A549 (cell line): Measurements from ENCODE around the gene LTB. TPM values are rescaled to one million over a fixed set of nuclear protein-coding genes. Genes with fewer than 3 reads are reported as not detected.
"Not testable (repeated sequence)": the region's sequence is repeated elsewhere in the genome, so short reads cannot be mapped to it uniquely, and the experiment has no call there.

Experiments
- ATAC-seq, 2 experiments: fragments of 200-7000 bp in 1 of 2; fragments of >200 bp in 1 of 2; cut with Nextera tagmentation in 1 of 2; cut with Tn5 transposase in 1 of 2; 3 replicates each; pipeline versions ENCODE4 v1.8.0 to v1.9.1; 2018 to 2020; ENCODE audit warnings: mild to moderate bottlenecking in 1 of 2, moderate library complexity in 1 of 2
- CTCF ChIA-PET: fragments of 300-600 bp; sonication (Branson Sonifier 250); formaldehyde crosslinking; extraction: SDS; loops from one replicate; lab custom pipeline; 2021; ENCODE audit warnings: antibody characterized with exemption, inconsistent platforms; lab: Yijun Ruan, JAX
- POLR2A ChIA-PET: fragments of 350-600 bp; formaldehyde crosslinking; extraction: SDS; loops from one replicate; lab custom pipeline; 2021; ENCODE audit warnings: antibody characterized with exemption, inconsistent platforms; lab: Yijun Ruan, JAX
- DNase-seq, 2 experiments: peaks; one replicate each; pipeline versions ENCODE4 v3.0.0 to v3.0.0-alpha.2; 2011 to 2016; ENCODE audit warnings: low read depth in 1 of 2, low spot score in 1 of 2
- FAIRE-seq: peaks from 2 replicates; lab custom pipeline; 2011; peaks lifted over from hg19 to GRCh38; lab: Jason Lieb, UNC
- H3K27ac ChIP-seq, 2 experiments: fragments of >200 bp; sonication (Bioruptor Twin); formaldehyde crosslinking; 3 replicates each; pipeline ENCODE4 v1.5.1; 2016 to 2017
- H3K4me1 ChIP-seq: fragments of >200 bp; sonication (Bioruptor Twin); formaldehyde crosslinking; 3 replicates; pipeline ENCODE4 v1.6.1; 2016
- H3K4me2 ChIP-seq: fragments of >200 bp; sonication (Bioruptor Twin); formaldehyde crosslinking; 3 replicates; pipeline ENCODE4 v1.6.1; 2016
- H3K4me3 ChIP-seq: fragments of >200 bp; sonication (Bioruptor Twin); formaldehyde crosslinking; 3 replicates; pipeline ENCODE4 v1.5.1; 2016
- H3K9me3 ChIP-seq: fragments of >200 bp; sonication (Bioruptor Twin); formaldehyde crosslinking; 3 replicates; pipeline ENCODE4 v1.6.1; 2016
- CHD2 ChIP-seq: fragments of 150-350 bp; IDR thresholded peaks from 2 replicates; pipeline ENCODE4 v1.6.1; 2014; ENCODE audit warnings: low read length; ENCODE audit not compliant: partially characterized antibody
- EHF ChIP-seq: fragments of 250-450 bp; sonication (Bioruptor Pico); IDR thresholded peaks from 2 replicates; pipeline ENCODE4 v1.5.0; 2020; ENCODE audit warnings: mild to moderate bottlenecking
- FOXS1 ChIP-seq: fragments of 250-450 bp; sonication (Bioruptor Pico); IDR thresholded peaks from 2 replicates; pipeline ENCODE4 v1.5.0; 2020; ENCODE audit warnings: mild to moderate bottlenecking, moderate library complexity
- HEYL ChIP-seq: fragments of 250-450 bp; sonication (Bioruptor Pico); IDR thresholded peaks from 2 replicates; pipeline ENCODE4 v1.8.0; 2021; ENCODE audit warnings: mild to moderate bottlenecking, moderate library complexity
- HOXA7 ChIP-seq: fragments of 250-450 bp; sonication (Bioruptor Pico); IDR thresholded peaks from 2 replicates; pipeline ENCODE4 v1.5.0; 2020; ENCODE audit warnings: mild to moderate bottlenecking, moderate library complexity
- KDM5A ChIP-seq: fragments of 200-600 bp; sonication (generic); IDR thresholded peaks from 2 replicates; pipeline ENCODE4 v1.6.1; 2016; ENCODE audit warnings: antibody characterized with exemption, mild to moderate bottlenecking
- MAFK ChIP-seq: fragments of 450-650 bp; IDR thresholded peaks from 2 replicates; pipeline ENCODE4 v1.6.1; 2014; ENCODE audit not compliant: partially characterized antibody
- NR3C1 ChIP-seq: fragments of >200 bp; sonication (Bioruptor Twin); formaldehyde crosslinking; IDR thresholded peaks from 3 replicates; pipeline ENCODE4 v1.6.1; 2017
- RAD21 ChIP-seq, 2 experiments: fragments of >200 bp in 1 of 2; sonication (Bioruptor Twin) in 1 of 2; formaldehyde crosslinking in 1 of 2; IDR thresholded peaks in 1 of 2; conservative IDR thresholded peaks in 1 of 2; 2 replicates in 1 of 2; 3 replicates in 1 of 2; pipeline ENCODE4 v1.6.1; 2012 to 2018; ENCODE audit warnings: inconsistent platforms in 1 of 2
- RFX5 ChIP-seq: fragments of 450-650 bp; IDR thresholded peaks from 2 replicates; pipeline ENCODE4 v1.7.1; 2014; ENCODE audit warnings: antibody characterized with exemption, mild to moderate bottlenecking, moderate library complexity
- SMC3 ChIP-seq: fragments of >200 bp; sonication (Bioruptor Twin); formaldehyde crosslinking; IDR thresholded peaks from 3 replicates; pipeline ENCODE4 v1.6.1; 2018; ENCODE audit warnings: inconsistent platforms
- ZSCAN20 ChIP-seq: fragments of 250-450 bp; sonication (Bioruptor Pico); IDR thresholded peaks from 2 replicates; pipeline ENCODE4 v1.8.0; 2022; ENCODE audit warnings: mild to moderate bottlenecking, moderate library complexity
- WGBS: methylation state at CpG from one replicate; pipeline ENCODE4 v1.1.6; 2017; ENCODE audit errors: missing lambda C conversion rate; 5-methylcytosine and 5-hydroxymethylcytosine counted together
- polyA plus RNA-seq, 4 experiments: library from polyadenylated mRNA; depleted of rRNA in 3 of 4; stranded (reverse); fragments of >200 nt; fragmentation: RNase III in 1 of 4; extraction: RNeasy Plus Mini Kit Qiagen cat#74134 plus additional on column Dnase treatment in 1 of 4; gene quantifications; 2 replicates in 3 of 4; 3 replicates in 1 of 4; pipeline ENCODE4 v1.2.3, GENCODE V29; 2011 to 2017
- TF ChIP-seq, protein P1 (sequence below): fragments of >200 bp; sonication (Bioruptor Twin); formaldehyde crosslinking; IDR thresholded peaks from 3 replicates; pipeline ENCODE4 v1.5.1; 2016
- TF ChIP-seq, protein P2 (sequence below): fragments of >200 bp; sonication (Bioruptor Twin); formaldehyde crosslinking; IDR thresholded peaks from 2 replicates; pipeline ENCODE4 v1.6.1; 2016
- TF ChIP-seq, protein P3 (sequence below): fragments of 150-350 bp; IDR thresholded peaks from 2 replicates; pipeline ENCODE4 v1.6.1; 2014; ENCODE audit warnings: low read depth, mild to moderate bottlenecking, low read length
- TF ChIP-seq, protein P4 (sequence below): fragments of 250-450 bp; sonication (Bioruptor Pico); IDR thresholded peaks from 2 replicates; pipeline ENCODE4 v1.5.0; 2021; ENCODE audit warnings: mild to moderate bottlenecking, moderate library complexity, borderline replicate concordance

The LTB gene
- polyA plus RNA-seq, 2 of the 4 experiments (the other 2 are of a cell fraction): 0.14 to 0.26 TPM

DNA sequence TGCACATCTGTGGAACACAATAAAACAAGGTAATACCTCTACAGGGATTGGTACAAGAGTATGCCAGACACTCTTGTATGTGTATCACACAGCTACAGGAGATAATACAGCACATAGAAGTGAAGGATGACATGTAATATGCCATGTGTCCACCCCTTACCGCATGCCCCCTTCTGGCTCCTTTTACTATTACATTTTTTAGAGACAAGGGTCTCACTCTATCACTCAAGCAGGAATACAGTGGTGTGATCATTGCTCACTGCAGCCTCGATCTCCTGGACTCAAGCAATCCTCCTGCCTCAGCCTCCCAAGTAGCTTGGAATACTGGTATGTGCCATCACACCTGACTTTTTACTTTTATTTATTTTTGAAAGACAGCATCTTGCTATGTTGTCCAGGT lies 14.8 kb upstream of the LTB start:
- 0% methylated on average over 2 of the region's 2 CpGs for WGBS
- Histone ChIP-seq H3K4me1 (no peaks in the 10 kb centered on the region), H3K4me3 (no peak overlapping the region), H3K4me2 (no peak overlapping the region), H3K9me3 (no peaks in the 10 kb centered on the region), H3K27ac (no peak overlapping the region)
- TF ChIP-seq, protein P1, sequence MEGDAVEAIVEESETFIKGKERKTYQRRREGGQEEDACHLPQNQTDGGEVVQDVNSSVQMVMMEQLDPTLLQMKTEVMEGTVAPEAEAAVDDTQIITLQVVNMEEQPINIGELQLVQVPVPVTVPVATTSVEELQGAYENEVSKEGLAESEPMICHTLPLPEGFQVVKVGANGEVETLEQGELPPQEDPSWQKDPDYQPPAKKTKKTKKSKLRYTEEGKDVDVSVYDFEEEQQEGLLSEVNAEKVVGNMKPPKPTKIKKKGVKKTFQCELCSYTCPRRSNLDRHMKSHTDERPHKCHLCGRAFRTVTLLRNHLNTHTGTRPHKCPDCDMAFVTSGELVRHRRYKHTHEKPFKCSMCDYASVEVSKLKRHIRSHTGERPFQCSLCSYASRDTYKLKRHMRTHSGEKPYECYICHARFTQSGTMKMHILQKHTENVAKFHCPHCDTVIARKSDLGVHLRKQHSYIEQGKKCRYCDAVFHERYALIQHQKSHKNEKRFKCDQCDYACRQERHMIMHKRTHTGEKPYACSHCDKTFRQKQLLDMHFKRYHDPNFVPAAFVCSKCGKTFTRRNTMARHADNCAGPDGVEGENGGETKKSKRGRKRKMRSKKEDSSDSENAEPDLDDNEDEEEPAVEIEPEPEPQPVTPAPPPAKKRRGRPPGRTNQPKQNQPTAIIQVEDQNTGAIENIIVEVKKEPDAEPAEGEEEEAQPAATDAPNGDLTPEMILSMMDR: peak; percentile 37; the same call in 2 of the 3 replicates
- TF ChIP-seq CHD2 (no peak), NR3C1 (no peak), EHF (CRISPR knock-in tag) (no peak), SMC3 (peak; percentile 45; the same call in 2 of the 3 replicates)
- ChIA-PET CTCF (interaction anchor here (0.6 to 14.3 kb wide), 14 partner anchors 10 to 519 kb away, joined by 3 to 338 read pairs (median 4); partner anchors contain the start of genes ATP6V1G2, DDX39B, LST1 and LTB), POLR2A (interaction anchor here (1.0 kb wide), 1 partner anchor 55 kb away, joined by 3 read pairs; the partner anchor contains the start of gene DDX39B)
- ATAC-seq (peak; percentile 77 to 85), FAIRE-seq (no peak), DNase-seq (peak; percentile 39 to 40)

DNA sequence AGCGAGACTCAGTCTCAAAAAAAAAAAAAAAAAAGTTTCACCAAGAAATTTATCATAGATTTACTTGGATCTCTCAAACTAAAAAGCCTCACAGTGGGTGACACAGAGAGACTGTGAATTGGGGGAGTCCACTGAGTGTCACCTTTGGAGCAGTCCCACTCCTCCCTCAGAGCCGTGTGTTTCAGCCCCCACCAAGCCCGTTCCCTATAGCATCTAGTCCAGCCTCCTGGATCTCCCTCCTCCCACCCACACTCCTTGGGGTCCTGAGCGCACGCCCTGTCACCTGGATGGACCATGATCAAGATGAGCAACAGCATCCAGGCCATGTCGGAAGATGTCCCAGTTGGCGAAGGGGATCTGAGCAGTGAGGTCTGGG lies 10.2 kb upstream of the LTB start:
- CTCF ChIA-PET: interaction anchor here (1.9 to 14.3 kb wide), 3 partner anchors 11 to 45 kb away, joined by 4 to 338 read pairs (median 331); partner anchors contain the start of genes ATP6V1G2, DDX39B, LST1 and LTB
- Histone ChIP-seq H3K4me3 (no peak overlapping the region), H3K4me2 (no peak overlapping the region), H3K9me3 (no peaks in the 10 kb centered on the region), H3K27ac (no peak overlapping the region), H3K4me1 (no peaks in the 10 kb centered on the region)
- no peak for TF ChIP-seq NR3C1
- TF ChIP-seq FOXS1: no peak
- TF ChIP-seq, protein P2, sequence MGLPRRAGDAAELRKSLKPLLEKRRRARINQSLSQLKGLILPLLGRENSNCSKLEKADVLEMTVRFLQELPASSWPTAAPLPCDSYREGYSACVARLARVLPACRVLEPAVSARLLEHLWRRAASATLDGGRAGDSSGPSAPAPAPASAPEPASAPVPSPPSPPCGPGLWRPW: no peak
- TF ChIP-seq RAD21 (conservative IDR thresholded peaks at IDR 0.05 in 1 of 2, IDR thresholded peaks at IDR 0.05 in 1 of 2): no peak
- no peak for TF ChIP-seq HOXA7 (CRISPR knock-in tag)
- no peak for TF ChIP-seq MAFK
- TF ChIP-seq, protein P3, sequence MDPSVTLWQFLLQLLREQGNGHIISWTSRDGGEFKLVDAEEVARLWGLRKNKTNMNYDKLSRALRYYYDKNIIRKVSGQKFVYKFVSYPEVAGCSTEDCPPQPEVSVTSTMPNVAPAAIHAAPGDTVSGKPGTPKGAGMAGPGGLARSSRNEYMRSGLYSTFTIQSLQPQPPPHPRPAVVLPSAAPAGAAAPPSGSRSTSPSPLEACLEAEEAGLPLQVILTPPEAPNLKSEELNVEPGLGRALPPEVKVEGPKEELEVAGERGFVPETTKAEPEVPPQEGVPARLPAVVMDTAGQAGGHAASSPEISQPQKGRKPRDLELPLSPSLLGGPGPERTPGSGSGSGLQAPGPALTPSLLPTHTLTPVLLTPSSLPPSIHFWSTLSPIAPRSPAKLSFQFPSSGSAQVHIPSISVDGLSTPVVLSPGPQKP: no peak
- TF ChIP-seq, protein P4, sequence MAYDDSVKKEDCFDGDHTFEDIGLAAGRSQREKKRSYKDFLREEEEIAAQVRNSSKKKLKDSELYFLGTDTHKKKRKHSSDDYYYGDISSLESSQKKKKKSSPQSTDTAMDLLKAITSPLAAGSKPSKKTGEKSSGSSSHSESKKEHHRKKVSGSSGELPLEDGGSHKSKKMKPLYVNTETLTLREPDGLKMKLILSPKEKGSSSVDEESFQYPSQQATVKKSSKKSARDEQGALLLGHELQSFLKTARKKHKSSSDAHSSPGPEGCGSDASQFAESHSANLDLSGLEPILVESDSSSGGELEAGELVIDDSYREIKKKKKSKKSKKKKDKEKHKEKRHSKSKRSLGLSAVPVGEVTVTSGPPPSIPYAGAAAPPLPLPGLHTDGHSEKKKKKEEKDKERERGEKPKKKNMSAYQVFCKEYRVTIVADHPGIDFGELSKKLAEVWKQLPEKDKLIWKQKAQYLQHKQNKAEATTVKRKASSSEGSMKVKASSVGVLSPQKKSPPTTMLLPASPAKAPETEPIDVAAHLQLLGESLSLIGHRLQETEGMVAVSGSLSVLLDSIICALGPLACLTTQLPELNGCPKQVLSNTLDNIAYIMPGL (CRISPR knock-in tag): no peak
- TF ChIP-seq KDM5A: no peak
- no peak for TF ChIP-seq RFX5
- no peak for TF ChIP-seq ZSCAN20
- no peak for TF ChIP-seq HEYL (CRISPR knock-in tag)
- no peak for ATAC-seq
- POLR2A ChIA-PET: no interaction called here
- DNase-seq: no peak
- no peak for FAIRE-seq
- WGBS: 87% methylated on average over 7 of the region's 7 CpGs

DNA sequence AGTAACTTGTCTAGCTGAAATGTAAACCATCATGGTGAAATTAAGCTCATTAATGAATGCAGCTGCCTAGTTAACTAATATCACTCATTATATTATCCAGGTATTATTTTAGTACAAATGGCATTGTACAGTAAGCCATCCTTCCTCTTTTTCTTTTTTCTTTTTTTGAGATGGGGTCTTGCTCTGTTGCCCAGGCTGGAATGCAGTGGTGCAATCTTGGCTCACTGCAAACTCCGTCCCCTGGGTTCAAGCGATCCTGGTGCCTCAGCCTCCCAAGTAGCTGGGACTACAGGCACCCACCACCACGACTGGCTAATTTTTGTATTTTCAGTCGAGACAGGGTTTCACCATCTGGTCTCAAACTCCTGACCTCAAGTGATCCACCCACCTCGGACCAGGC lies 8.5 kb upstream of the LTB start:
- 62% methylated on average over 5 of the region's 5 CpGs for WGBS
- H3K9me3 ChIP-seq, FAIRE-seq: not testable (repeated sequence)

More for the DNA sequence above, 8.5 kb upstream of the LTB start:
- H3K4me3 ChIP-seq, ATAC-seq, H3K4me1 ChIP-seq, DNase-seq, H3K4me2 ChIP-seq, POLR2A ChIA-PET, H3K27ac ChIP-seq: not testable (repeated sequence)
- CTCF ChIA-PET: interaction anchor here (0.6 to 18.3 kb wide), 5 partner anchors 3 to 44 kb away, joined by 3 to 338 read pairs (median 5); partner anchors contain the start of genes ATP6V1G2, LST1, LTB and NCR3
